ENCODE results near the gene ZGLP1. TPM values are rescaled to one million over a fixed set of nuclear protein-coding genes. Genes with fewer than 3 reads are reported as not detected.

Gene ZGLP1
- total RNA-seq, 1 donor from 2014 or later, result 2.3 TPM

DNA sequence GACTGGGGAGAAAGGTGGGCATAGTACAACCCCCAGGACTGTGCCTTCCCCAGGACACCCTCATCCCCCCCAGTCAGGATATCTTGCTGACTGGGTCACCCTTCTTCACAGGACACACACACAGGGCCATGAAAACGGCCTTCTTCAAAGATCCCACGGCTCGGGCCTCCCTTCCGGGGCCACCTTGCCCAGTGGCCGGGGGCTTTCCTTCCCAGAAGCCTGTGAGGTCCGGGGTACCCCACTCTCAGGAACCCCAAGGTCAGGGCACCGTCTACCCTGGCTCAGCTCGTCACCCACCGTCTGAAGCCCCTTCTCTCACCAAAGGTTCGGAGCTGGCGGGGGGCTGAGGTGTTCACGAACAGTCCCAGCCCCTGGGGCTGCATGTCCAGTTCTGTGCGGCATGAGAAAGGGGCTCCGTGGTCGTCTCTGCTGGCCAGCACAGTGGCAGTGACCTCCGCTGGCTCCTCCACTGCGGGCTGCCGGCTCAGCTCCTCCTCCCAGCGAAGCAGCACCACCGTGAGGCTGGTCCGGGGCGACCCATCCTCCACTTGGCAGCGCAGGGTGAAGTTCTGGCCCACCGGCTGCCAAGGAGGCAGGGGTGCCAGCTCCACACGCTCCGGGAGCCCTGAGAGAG, 25.9 kb upstream of the ZGLP1 start:
- Histone ChIP-seq H3K4me3 (ENCODE audit: low read depth, low read length) (no peak overlapping the region), H3K36me3 (ENCODE audit: control insufficient read depth, insufficient read depth, low read length) (no peaks in the 10 kb centered on the region), H3K27me3 (ENCODE audit: control insufficient read depth, insufficient read depth, low read length) (no peaks in the 10 kb centered on the region)
- TF ChIP-seq, protein P1, sequence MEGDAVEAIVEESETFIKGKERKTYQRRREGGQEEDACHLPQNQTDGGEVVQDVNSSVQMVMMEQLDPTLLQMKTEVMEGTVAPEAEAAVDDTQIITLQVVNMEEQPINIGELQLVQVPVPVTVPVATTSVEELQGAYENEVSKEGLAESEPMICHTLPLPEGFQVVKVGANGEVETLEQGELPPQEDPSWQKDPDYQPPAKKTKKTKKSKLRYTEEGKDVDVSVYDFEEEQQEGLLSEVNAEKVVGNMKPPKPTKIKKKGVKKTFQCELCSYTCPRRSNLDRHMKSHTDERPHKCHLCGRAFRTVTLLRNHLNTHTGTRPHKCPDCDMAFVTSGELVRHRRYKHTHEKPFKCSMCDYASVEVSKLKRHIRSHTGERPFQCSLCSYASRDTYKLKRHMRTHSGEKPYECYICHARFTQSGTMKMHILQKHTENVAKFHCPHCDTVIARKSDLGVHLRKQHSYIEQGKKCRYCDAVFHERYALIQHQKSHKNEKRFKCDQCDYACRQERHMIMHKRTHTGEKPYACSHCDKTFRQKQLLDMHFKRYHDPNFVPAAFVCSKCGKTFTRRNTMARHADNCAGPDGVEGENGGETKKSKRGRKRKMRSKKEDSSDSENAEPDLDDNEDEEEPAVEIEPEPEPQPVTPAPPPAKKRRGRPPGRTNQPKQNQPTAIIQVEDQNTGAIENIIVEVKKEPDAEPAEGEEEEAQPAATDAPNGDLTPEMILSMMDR (IDR thresholded peaks at IDR 0.05; ENCODE audit: insufficient read depth, low read length, poor library complexity, severe bottlenecking), result no peak
- DNase-seq (ENCODE audit: low read depth), result no peak

DNA sequence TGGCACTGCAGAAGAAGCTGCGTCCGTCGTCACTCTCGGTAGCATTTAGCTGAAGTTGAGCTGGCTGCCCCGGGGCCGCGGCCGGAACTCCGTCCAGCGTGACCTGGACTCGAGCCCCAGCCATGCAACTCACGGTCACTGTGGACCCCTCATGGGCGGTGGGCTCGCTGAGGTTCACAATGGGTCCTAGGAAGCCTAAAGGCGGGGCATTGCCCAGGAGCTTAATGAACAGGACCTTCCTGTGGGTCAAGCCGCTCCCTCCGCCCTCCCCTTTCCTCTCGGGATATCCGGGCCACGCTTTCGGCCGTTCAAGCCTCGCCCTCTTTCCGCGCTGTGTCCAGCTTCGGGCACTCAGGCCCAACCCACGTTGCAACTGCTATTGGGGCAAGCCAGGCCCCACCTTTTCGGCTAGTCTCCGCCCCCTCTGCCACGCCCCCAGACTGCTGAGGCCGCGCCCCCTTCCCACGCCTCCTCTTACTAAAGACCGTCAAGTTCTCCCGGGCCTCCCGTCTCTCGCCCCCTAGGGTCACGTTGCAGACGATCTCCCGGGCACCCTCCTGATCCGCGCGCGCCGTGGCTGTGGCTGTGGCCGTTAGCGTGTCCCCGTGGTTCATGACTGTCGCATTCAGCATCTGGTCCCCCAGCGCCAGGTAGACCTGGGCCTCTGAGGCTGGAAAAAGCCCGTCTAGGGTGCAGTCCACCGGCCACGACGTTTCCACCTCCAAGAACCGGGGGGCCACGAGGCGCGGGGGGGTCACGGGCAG, 25.2 kb upstream of the ZGLP1 start:
- TF ChIP-seq, protein P1 (IDR thresholded peaks at IDR 0.05; ENCODE audit: insufficient read depth, low read length, poor library complexity, severe bottlenecking), result no peak
- Histone ChIP-seq H3K36me3 (ENCODE audit: control insufficient read depth, insufficient read depth, low read length) (no peaks in the 10 kb centered on the region), H3K27me3 (ENCODE audit: control insufficient read depth, insufficient read depth, low read length) (no peaks in the 10 kb centered on the region), H3K4me3 (ENCODE audit: low read depth, low read length) (peak overlapping the region; percentile 97)
- peak; percentile 76 for DNase-seq (ENCODE audit: low read depth)

DNA sequence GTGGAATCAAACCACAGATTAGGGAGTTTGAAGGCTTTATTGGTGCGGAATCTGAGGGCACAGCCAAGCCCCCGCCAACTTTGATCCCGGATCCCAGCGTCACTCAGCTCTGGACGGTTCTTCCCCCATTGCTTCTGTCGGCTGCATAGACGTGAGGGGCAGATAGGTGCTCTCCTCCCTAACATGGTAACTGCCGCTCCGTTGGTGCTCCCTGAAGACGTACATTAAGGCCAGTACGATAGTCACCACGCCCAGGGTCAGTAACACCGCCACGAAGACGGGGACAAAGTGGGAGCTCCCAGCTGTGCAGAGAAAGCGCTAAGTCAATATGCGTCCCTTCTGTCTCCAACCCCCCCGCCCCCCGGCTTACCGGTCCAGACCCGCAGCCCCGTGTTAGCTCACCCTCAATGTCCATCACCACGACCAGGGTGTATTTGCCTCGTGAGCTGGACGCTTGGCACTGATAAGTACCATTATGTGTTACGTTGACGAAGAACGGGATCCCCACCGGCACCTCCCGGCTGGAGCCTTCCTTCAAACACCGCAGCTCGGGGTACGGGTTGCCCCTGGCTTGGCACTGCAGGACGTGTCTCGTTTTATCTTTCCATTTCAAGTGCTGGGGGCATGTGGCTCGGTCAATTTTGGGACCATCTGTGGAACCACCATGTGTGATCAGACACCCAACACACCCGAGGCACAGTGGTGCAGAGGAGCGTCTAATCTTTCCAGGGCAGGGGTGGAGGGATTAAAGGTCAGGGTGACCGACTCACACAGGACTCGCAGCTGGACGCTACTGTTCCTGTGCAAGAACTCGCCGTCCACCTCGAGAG, 24.4 kb upstream of the ZGLP1 start:
- peaks cover 2% of the 10 kb centered on the region for H3K36me3 ChIP-seq (ENCODE audit: control insufficient read depth, insufficient read depth, low read length)
- H3K27me3 ChIP-seq (ENCODE audit: control insufficient read depth, insufficient read depth, low read length), result no peaks in the 10 kb centered on the region
- TF ChIP-seq, protein P1 (IDR thresholded peaks at IDR 0.05; ENCODE audit: insufficient read depth, low read length, poor library complexity, severe bottlenecking), result no peak
- peak overlapping the region; percentile 97 for H3K4me3 ChIP-seq (ENCODE audit: low read depth, low read length)
- DNase-seq (ENCODE audit: low read depth), result no peak

DNA sequence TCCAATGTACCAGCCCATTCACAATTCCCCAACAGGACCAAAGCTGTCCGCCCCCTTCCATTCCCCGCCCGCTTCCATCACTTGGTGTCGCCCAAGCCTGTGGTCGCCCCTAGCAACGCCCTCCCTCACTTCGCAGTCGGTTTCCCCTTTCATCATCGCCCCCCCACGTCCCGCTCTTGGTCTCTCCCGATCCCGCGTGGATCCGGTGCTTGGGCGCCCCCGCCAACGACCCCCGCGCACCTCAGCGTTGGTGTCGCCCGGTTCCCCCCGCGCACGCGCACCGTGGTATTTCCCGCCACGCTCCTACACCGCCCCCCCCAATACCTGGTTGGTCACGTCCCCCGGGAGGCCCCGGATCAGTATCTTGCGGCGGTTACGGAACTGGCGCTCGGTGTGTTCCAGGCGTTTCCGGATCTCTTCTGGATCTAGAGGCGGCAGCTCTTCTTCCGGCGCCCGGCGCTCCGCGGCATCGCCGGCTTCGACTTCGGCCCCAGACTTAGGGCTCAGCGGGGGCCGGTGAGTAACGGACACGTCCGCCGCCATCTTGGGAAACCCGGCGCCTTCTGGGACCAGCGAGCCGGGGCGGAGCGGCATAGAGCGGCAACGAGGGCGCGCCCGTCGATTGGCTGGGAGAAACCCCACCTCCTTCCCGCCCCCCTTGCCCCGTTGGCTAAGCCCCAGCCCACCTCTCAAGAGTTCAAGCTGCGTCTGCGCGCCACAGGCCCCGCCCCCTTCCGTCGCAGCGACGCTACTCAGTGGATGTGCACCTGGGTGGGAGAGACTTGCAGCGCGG, 23.5 kb upstream of the ZGLP1 start, which contains the start of gene RAVER1:
RAVER1 (minus strand) TSS at position 565 of the 793 bp plus-strand sequence; CDS start at position 543, 22 bp downstream.
- H3K36me3 ChIP-seq (ENCODE audit: control insufficient read depth, insufficient read depth, low read length), result peaks cover 2% of the 10 kb centered on the region
- H3K4me3 ChIP-seq (ENCODE audit: low read depth, low read length), result peak within 1 kb of the TSS; percentile 97
- no peaks in the 10 kb centered on the region for H3K27me3 ChIP-seq (ENCODE audit: control insufficient read depth, insufficient read depth, low read length)
- TF ChIP-seq, protein P1 (IDR thresholded peaks at IDR 0.05; ENCODE audit: insufficient read depth, low read length, poor library complexity, severe bottlenecking), result peak; percentile 0
- peak; percentile 81 for DNase-seq (ENCODE audit: low read depth)

DNA sequence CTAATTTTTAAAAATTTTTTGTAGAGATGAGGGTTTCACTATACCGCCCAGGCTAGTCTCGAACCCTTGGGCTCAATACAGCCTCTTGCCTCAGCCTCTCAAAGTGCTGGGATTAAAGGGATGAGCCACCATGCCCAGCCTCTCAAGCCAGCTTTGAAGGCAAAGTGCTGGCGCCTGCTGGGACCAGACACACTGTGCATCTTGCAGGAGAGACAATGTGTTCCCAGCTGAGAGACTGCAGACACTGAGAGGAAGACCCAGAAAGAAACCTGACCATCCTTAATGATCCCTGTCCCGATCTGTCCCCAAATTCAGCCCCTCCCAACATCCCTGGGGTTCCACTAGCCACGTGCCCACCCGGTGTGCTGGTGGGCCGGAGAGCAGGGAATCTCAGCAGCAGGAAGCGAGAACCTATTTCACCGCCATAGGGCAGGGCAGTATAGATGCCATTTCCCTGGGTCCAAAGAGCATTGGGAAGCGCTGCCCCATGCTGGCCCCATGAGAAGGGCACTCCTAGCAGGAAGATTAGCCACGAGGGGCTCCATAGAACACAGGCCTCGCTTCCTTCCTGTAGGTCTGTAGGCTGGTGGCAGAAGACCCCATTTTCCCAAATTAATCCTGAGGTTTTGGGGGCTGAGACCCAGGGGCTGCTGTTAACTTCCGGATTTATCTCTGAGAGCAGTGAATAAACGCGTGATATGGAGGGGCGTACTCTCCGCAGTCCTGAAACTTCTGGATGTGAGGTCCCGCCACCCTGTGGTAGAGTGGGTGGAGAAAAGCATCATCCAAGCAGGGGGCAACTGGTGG, 22.7 kb upstream of the ZGLP1 start:
- DNase-seq (ENCODE audit: low read depth), result no peak
- Histone ChIP-seq H3K4me3 (ENCODE audit: low read depth, low read length) (peak overlapping the region; percentile 97), H3K27me3 (ENCODE audit: control insufficient read depth, insufficient read depth, low read length) (no peaks in the 10 kb centered on the region), H3K36me3 (ENCODE audit: control insufficient read depth, insufficient read depth, low read length) (peaks cover 5% of the 10 kb centered on the region)
- TF ChIP-seq, protein P1 (IDR thresholded peaks at IDR 0.05; ENCODE audit: insufficient read depth, low read length, poor library complexity, severe bottlenecking), result peak; percentile 20

Data from kidney epithelial cell (primary cell).